ENCODE measurements around the gene PEA15. TPM values are rescaled to one million over a fixed set of nuclear protein-coding genes. Genes with fewer than 3 reads are reported as not detected.

PEA15 gene
- total and polyA plus RNA-seq, 2 donors (not counting 1 experiment from before 2014, with no cell fraction given): 108 to 871 TPM

- Histone ChIP-seq H3K4me2 (ENCODE audit: extremely low read depth, insufficient read depth, low read length) (no peak overlapping the region), H3K4me3 (replicated peaks in 1 of 4; ENCODE audit: control extremely low read depth in 1 of 4, insufficient read depth in 1 of 4, low read depth in 3 of 4, low read length in 4 of 4) (no peak overlapping the region), H4K20me1 (ENCODE audit: control insufficient read depth, extremely low read depth, insufficient read depth, low read length) (no peaks in the 10 kb centered on the region), H2AFZ (ENCODE audit: low read length) (no peak overlapping the region), H3K9me3 (ENCODE audit: control insufficient read depth, insufficient read depth, low read depth, low read length) (no peaks in the 10 kb centered on the region), H3K27me3 (ENCODE audit: control insufficient read depth, insufficient read depth, low read length) (no peaks in the 10 kb centered on the region), H3K27ac (ENCODE audit: insufficient read depth, low read length) (no peak overlapping the region), H3K36me3 (ENCODE audit: control insufficient read depth, insufficient read depth, low read length) (peaks cover 3% of the 10 kb centered on the region), H3K79me2 (ENCODE audit: control insufficient read depth, insufficient read depth, low read length) (peaks cover 13% of the 10 kb centered on the region), H3K4me1 (ENCODE audit: control insufficient read depth, extremely low read depth, insufficient read depth, low read length) (no peaks in the 10 kb centered on the region), H3K9ac (ENCODE audit: insufficient read depth, low read length) (no peak overlapping the region)
- TF ChIP-seq, protein P1, sequence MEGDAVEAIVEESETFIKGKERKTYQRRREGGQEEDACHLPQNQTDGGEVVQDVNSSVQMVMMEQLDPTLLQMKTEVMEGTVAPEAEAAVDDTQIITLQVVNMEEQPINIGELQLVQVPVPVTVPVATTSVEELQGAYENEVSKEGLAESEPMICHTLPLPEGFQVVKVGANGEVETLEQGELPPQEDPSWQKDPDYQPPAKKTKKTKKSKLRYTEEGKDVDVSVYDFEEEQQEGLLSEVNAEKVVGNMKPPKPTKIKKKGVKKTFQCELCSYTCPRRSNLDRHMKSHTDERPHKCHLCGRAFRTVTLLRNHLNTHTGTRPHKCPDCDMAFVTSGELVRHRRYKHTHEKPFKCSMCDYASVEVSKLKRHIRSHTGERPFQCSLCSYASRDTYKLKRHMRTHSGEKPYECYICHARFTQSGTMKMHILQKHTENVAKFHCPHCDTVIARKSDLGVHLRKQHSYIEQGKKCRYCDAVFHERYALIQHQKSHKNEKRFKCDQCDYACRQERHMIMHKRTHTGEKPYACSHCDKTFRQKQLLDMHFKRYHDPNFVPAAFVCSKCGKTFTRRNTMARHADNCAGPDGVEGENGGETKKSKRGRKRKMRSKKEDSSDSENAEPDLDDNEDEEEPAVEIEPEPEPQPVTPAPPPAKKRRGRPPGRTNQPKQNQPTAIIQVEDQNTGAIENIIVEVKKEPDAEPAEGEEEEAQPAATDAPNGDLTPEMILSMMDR (conservative IDR thresholded peaks at IDR 0.05 in 1 of 2, IDR thresholded peaks at IDR 0.05 in 1 of 2; ENCODE audit: low read depth in 1 of 2, low read length in 2 of 2): no peak
- no peak for TF ChIP-seq EZH2 (IDR thresholded peaks at IDR 0.05; ENCODE audit: low read length, missing control alignments)
- DNase-seq (ENCODE audit: low read depth in 2 of 2): no peak
Observed at GRCh38 chr1:160244209-160244608, 39.0 kb downstream of the PEA15 start.

DNA sequence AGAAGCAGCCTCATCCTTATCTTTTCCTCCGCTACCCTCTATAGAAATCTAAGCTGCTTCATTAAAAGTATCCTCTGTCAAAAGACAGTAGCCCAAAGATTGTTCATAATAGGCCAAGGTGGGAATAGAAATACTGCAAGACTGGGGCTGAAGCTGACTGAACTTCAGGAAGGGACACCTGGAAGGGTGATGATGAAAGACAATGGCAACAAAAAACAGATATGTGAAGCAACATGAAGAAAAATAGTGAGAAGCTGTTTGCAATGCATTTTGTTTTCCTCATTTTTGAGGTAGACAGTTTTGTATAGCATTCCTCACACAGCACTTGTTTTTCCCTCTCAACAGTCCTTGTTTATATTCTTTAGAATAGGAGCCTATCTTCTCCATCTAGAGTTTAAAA lies 40.2 kb downstream of the PEA15 start:
- TF ChIP-seq EZH2 (IDR thresholded peaks at IDR 0.05; ENCODE audit: low read length, missing control alignments): no peak
- Histone ChIP-seq H4K20me1 (ENCODE audit: control insufficient read depth, extremely low read depth, insufficient read depth, low read length) (no peaks in the 10 kb centered on the region), H3K79me2 (ENCODE audit: control insufficient read depth, insufficient read depth, low read length) (peaks cover 13% of the 10 kb centered on the region), H2AFZ (ENCODE audit: low read length) (no peak overlapping the region), H3K36me3 (ENCODE audit: control insufficient read depth, insufficient read depth, low read length) (no peaks in the 10 kb centered on the region), H3K9me3 (ENCODE audit: control insufficient read depth, insufficient read depth, low read depth, low read length) (no peaks in the 10 kb centered on the region), H3K27me3 (ENCODE audit: control insufficient read depth, insufficient read depth, low read length) (no peaks in the 10 kb centered on the region), H3K9ac (ENCODE audit: insufficient read depth, low read length) (no peak overlapping the region), H3K4me2 (ENCODE audit: extremely low read depth, insufficient read depth, low read length) (no peak overlapping the region), H3K4me3 (replicated peaks in 1 of 4; ENCODE audit: control extremely low read depth in 1 of 4, insufficient read depth in 1 of 4, low read depth in 3 of 4, low read length in 4 of 4) (no peak overlapping the region), H3K27ac (ENCODE audit: insufficient read depth, low read length) (no peak overlapping the region), H3K4me1 (ENCODE audit: control insufficient read depth, extremely low read depth, insufficient read depth, low read length) (no peaks in the 10 kb centered on the region)
- no peak for DNase-seq (ENCODE audit: low read depth in 2 of 2)

DNA sequence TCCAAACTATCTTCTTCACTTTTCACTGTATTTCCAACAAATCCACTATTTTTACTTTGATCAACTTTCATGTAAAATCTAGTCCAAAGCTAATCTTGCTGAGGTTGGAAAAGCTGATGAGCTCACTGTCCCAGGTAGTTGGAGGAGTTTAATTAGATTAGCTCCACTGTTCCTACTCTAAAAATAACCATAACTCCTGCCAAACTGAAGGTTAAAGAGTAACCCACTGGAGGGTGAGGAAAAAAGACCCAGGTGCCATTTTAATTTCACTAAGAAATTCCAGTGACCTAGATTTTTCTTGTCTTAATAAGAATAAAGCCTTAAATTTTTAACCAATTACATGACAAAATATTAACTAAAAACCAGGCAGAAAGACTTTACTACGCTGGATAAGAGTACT lies 41.9 kb downstream of the PEA15 start:
- Histone ChIP-seq H3K9ac (ENCODE audit: insufficient read depth, low read length) (no peak overlapping the region), H2AFZ (ENCODE audit: low read length) (no peak overlapping the region), H3K4me3 (replicated peaks in 1 of 4; ENCODE audit: control extremely low read depth in 1 of 4, insufficient read depth in 1 of 4, low read depth in 3 of 4, low read length in 4 of 4) (no peak overlapping the region), H3K4me1 (ENCODE audit: control insufficient read depth, extremely low read depth, insufficient read depth, low read length) (no peaks in the 10 kb centered on the region), H3K4me2 (ENCODE audit: extremely low read depth, insufficient read depth, low read length) (no peak overlapping the region), H3K36me3 (ENCODE audit: control insufficient read depth, insufficient read depth, low read length) (no peaks in the 10 kb centered on the region), H3K27ac (ENCODE audit: insufficient read depth, low read length) (no peak overlapping the region), H3K27me3 (ENCODE audit: control insufficient read depth, insufficient read depth, low read length) (no peaks in the 10 kb centered on the region), H3K9me3 (ENCODE audit: control insufficient read depth, insufficient read depth, low read depth, low read length) (no peaks in the 10 kb centered on the region), H3K79me2 (ENCODE audit: control insufficient read depth, insufficient read depth, low read length) (peaks cover 16% of the 10 kb centered on the region), H4K20me1 (ENCODE audit: control insufficient read depth, extremely low read depth, insufficient read depth, low read length) (no peaks in the 10 kb centered on the region)
- no peak for DNase-seq (ENCODE audit: low read depth in 2 of 2)
- no peak for TF ChIP-seq EZH2 (IDR thresholded peaks at IDR 0.05; ENCODE audit: low read length, missing control alignments)
- TF ChIP-seq, protein P1 (conservative IDR thresholded peaks at IDR 0.05 in 1 of 2, IDR thresholded peaks at IDR 0.05 in 1 of 2; ENCODE audit: low read depth in 1 of 2, low read length in 2 of 2): no peak
